ENCODE results near the gene RASAL1. TPM values are rescaled to one million over a fixed set of nuclear protein-coding genes. Genes with fewer than 3 reads are reported as not detected.

RASAL1 gene
- total RNA-seq, 1 donor, result not detected

DNA sequence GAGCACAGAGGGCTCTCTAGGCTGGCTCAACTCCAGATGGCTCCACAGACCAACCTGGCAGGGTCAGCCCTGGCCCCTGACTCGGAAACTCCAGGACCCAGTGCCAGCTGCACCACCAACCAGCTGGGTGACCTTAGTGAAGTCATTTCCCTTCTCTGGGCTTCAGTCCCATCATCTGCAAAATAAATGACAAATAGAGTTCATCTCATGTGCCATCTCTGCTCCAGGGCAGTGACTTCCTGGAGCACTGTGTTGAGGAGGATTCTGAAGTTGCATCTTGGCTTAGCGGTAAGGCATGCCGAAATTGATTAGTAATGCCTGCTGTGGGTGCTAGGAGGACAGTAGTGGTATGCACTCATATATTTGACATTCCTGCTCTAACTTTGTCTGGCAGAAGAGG lies 47.5 kb downstream of the RASAL1 start:
- no peaks in the 10 kb centered on the region for H3K36me3 ChIP-seq (ENCODE audit: insufficient read depth, low read length)
- peaks cover 5% of the 10 kb centered on the region for H3K27me3 ChIP-seq (ENCODE audit: insufficient read depth, low read length)
- H3K79me2 ChIP-seq (ENCODE audit: insufficient read depth, low read length), result no peaks in the 10 kb centered on the region
- no peak overlapping the region for H2AFZ ChIP-seq (ENCODE audit: low read length)
- no peak for DNase-seq (ENCODE audit: insufficient read length, low spot score, missing footprints)
- H3K4me1 ChIP-seq (ENCODE audit: insufficient read depth, low read length), result no peaks in the 10 kb centered on the region
- no peaks in the 10 kb centered on the region for H4K20me1 ChIP-seq (ENCODE audit: insufficient read depth, low read length)
- TF ChIP-seq, protein P1, sequence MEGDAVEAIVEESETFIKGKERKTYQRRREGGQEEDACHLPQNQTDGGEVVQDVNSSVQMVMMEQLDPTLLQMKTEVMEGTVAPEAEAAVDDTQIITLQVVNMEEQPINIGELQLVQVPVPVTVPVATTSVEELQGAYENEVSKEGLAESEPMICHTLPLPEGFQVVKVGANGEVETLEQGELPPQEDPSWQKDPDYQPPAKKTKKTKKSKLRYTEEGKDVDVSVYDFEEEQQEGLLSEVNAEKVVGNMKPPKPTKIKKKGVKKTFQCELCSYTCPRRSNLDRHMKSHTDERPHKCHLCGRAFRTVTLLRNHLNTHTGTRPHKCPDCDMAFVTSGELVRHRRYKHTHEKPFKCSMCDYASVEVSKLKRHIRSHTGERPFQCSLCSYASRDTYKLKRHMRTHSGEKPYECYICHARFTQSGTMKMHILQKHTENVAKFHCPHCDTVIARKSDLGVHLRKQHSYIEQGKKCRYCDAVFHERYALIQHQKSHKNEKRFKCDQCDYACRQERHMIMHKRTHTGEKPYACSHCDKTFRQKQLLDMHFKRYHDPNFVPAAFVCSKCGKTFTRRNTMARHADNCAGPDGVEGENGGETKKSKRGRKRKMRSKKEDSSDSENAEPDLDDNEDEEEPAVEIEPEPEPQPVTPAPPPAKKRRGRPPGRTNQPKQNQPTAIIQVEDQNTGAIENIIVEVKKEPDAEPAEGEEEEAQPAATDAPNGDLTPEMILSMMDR (IDR thresholded peaks at IDR 0.05; ENCODE audit: extremely low read depth, low read depth, low read length), result no peak
- H3K4me2 ChIP-seq (ENCODE audit: insufficient read depth, low read length), result no peak overlapping the region
- H3K27ac ChIP-seq (ENCODE audit: low read depth, low read length), result no peak overlapping the region
- no peaks in the 10 kb centered on the region for H3K9me3 ChIP-seq (ENCODE audit: low read depth, low read length)
- no peak overlapping the region for H3K4me3 ChIP-seq (ENCODE audit: insufficient read depth, low read length)

DNA sequence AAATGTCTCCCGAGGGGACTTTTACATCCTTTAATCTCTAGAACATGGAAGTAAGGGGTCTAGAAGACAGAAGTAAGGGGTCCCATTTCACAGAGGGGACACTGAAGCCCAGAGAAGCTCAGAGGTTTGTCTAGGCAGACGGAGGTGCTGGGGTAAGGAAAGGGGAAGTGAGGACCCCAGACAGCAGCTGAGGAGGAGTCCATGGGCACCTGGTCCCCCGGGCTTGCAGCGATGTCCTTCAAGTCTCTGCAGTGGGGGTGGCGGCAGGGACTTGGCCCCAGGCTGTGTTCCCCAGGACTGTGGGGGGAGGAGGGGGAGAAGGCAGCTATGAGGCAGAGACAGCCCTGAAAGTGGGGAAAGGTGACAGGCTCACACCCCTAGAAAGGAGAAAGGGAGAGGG lies 48.4 kb downstream of the RASAL1 start:
- no peak overlapping the region for H2AFZ ChIP-seq (ENCODE audit: low read length)
- no peaks in the 10 kb centered on the region for H3K4me1 ChIP-seq (ENCODE audit: insufficient read depth, low read length)
- no peak overlapping the region for H3K4me2 ChIP-seq (ENCODE audit: insufficient read depth, low read length)
- TF ChIP-seq, protein P1 (IDR thresholded peaks at IDR 0.05; ENCODE audit: extremely low read depth, low read depth, low read length), result no peak
- H3K4me3 ChIP-seq (ENCODE audit: insufficient read depth, low read length), result no peak overlapping the region
- H3K27ac ChIP-seq (ENCODE audit: low read depth, low read length), result no peak overlapping the region
- no peaks in the 10 kb centered on the region for H3K9me3 ChIP-seq (ENCODE audit: low read depth, low read length)
- DNase-seq (ENCODE audit: insufficient read length, low spot score, missing footprints), result no peak
- no peaks in the 10 kb centered on the region for H3K79me2 ChIP-seq (ENCODE audit: insufficient read depth, low read length)
- H3K36me3 ChIP-seq (ENCODE audit: insufficient read depth, low read length), result no peaks in the 10 kb centered on the region
- H3K27me3 ChIP-seq (ENCODE audit: insufficient read depth, low read length), result peaks cover 4% of the 10 kb centered on the region
- no peaks in the 10 kb centered on the region for H4K20me1 ChIP-seq (ENCODE audit: insufficient read depth, low read length)

DNA sequence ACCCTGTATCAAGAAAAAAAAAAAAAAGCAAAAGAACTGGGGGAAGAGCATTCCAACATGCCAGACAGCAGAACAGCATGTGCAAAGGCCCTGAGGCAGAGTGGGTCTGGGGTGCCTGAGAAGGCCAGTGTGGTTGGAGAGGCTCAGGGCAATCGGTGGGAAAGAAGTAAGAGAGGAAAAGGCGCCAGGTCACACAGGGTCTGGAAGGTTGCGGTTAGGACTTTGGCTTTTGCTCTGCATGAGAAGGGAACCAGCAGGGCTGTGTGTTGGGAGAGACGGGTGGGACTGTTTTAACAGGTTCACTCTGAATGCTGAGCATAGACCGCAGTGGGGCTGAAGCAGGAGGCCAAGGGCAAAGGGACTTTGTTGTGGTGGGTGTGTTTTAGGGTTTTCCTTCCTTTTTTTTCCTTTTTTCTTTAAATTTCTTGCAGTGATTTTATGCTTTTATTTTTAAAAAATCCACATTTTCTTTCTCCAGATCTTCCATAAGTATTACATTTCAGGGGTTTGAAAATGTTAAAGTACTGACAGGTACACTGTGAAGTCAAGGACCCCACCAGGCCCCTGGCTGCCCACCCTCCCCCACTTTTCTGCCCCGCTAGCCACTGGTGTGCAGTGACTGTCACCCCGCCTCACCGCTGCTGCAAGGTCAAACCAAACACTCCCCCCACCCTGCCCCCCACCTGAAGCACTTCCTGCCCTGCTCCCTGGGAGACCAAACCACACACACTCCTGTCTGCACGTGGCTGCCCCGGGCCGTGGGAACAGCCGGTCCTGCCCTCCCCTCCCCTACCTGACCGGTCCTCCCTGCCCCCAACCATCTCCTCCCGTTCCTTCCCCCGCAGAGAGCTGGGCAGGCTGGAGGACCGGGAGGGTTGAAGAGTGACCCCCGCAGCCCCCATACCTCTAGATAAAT lies 49.1 kb downstream of the RASAL1 start:
- no peak for DNase-seq (ENCODE audit: insufficient read length, low spot score, missing footprints)

More for the DNA sequence above, 49.1 kb downstream of the RASAL1 start:
- Histone ChIP-seq H3K4me2 (ENCODE audit: insufficient read depth, low read length) (no peak overlapping the region), H4K20me1 (ENCODE audit: insufficient read depth, low read length) (no peaks in the 10 kb centered on the region), H3K27ac (ENCODE audit: low read depth, low read length) (no peak overlapping the region), H3K4me1 (ENCODE audit: insufficient read depth, low read length) (no peaks in the 10 kb centered on the region), H3K27me3 (ENCODE audit: insufficient read depth, low read length) (peaks cover 4% of the 10 kb centered on the region), H3K79me2 (ENCODE audit: insufficient read depth, low read length) (no peaks in the 10 kb centered on the region), H3K36me3 (ENCODE audit: insufficient read depth, low read length) (no peaks in the 10 kb centered on the region), H3K4me3 (ENCODE audit: insufficient read depth, low read length) (no peak overlapping the region), H3K9me3 (ENCODE audit: low read depth, low read length) (no peaks in the 10 kb centered on the region), H2AFZ (ENCODE audit: low read length) (no peak overlapping the region)
- TF ChIP-seq, protein P1 (IDR thresholded peaks at IDR 0.05; ENCODE audit: extremely low read depth, low read depth, low read length), result no peak

Data from osteoblast (primary cell).